DMS114 treated with DMSO at 0.1 percent for 48 hours (cell line): Measurements from ENCODE around the gene PTGFR.

Source experiments
- DNase-seq: peaks from one replicate; lab custom pipeline; 2025; ENCODE audit not compliant: unreplicated experiment; lab: John Stamatoyannopoulos, UW

The PTGFR gene

DNA sequence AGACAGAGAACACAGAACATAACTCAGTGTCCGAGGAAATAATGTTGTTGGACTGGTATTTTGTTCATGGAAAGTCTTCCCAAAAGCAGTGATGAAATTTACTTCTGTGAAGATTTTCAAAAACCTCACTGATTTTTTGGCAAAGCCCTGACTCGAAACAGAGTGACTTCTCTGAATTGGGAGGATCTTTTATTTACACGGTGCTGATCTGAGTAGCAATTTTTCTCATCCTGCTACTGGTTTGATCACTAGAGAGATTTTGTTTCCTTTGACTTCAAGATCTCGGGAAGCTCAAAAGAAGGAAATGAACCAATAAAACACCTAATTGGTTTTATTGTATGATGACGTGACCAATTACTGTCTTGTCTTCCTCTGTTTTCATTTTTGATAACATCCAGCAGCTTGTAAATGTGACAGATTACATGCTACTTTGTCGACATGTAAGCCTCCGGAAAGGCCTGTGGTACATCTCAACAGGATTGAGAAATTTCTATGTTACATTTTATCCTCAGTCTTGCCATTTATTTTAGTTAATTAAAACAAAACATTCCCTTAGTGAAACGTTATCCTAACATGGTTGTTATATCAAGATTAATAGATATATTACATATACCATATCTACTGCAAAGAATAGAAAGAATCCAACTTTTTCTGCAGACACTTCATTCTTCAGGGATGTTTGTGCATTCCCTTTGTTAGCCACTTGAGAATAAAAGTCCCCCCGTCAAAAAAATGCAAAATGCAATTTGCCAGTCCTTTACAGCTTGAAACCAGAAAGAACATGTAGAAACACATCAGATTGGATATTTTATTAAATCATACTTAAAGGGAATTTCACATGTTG, 86.7 kb downstream of the PTGFR start:
- DNase-seq, result no peak

DNA sequence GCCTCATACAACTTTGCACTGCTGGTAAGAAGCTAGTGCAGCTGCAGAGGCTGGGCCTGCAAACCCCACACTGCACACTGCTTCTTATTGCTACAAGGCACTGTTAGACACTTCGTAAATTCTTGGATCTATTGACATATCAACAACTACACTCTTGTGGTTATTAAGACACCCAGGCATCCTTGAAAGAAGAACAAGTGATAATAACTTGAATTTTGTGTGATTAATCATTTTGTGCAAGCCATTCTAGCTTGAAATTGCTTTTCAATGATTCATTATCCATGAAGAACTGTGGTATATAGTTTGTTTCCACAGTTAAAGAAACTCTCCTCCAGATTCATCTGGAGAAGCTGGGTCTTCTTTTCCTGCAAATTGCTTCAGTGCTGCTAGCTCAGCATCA, 95.8 kb downstream of the PTGFR start:
- no peak for DNase-seq

DNA sequence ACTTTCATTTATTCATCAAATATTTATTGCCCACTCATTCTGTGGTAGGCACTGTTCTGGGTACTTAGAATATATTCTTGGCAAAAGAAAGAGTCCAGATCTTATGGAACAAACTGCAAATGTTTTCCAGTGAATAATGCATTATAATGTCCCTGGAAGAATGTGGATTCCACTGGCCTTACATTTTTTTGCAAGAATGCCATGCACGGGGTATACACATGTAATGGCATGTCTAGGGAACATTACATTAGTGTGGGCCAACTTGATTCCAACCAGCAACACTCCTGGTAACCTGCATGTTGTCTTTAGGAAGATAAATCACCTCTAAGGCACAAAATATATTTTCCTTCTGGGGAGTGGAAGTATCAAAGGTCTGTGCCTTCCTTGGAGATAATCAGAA, 96.4 kb downstream of the PTGFR start:
- no peak for DNase-seq
